Measurements from ENCODE around the gene ARHGEF16.

DNA sequence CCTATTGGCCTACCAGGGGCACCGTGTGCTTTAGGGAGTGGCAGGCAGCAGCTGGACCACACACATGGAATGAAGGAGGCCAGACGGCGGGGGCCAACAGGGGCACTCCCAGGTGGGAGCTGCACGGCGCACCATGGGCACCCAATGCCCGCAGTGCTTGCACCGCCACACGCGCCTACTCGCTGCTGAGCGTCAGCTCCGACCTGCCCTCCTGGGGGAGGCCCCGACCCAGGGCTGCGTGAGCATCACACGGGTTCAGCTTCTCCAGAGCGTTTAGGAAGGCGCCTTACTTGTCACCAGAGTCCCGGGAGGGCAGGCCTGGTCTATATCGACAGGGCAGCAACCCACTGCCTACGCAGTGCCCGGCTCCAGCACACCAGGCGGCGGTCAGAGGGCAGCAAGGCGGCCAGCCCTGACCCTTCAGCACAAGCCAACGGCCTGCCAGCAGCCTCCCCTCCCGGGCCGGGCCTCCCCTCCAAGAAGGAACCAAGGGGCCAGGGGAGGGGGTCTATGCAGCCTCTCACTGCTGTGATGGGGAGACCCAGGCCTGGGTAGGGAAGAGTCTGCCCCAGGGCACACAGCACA, 64.9 kb downstream of the ARHGEF16 start:
- TF ChIP-seq, protein P1, sequence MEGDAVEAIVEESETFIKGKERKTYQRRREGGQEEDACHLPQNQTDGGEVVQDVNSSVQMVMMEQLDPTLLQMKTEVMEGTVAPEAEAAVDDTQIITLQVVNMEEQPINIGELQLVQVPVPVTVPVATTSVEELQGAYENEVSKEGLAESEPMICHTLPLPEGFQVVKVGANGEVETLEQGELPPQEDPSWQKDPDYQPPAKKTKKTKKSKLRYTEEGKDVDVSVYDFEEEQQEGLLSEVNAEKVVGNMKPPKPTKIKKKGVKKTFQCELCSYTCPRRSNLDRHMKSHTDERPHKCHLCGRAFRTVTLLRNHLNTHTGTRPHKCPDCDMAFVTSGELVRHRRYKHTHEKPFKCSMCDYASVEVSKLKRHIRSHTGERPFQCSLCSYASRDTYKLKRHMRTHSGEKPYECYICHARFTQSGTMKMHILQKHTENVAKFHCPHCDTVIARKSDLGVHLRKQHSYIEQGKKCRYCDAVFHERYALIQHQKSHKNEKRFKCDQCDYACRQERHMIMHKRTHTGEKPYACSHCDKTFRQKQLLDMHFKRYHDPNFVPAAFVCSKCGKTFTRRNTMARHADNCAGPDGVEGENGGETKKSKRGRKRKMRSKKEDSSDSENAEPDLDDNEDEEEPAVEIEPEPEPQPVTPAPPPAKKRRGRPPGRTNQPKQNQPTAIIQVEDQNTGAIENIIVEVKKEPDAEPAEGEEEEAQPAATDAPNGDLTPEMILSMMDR (IDR thresholded peaks at IDR 0.05), result no peak
- TF ChIP-seq EZH2 (IDR thresholded peaks at IDR 0.05; ENCODE audit: borderline replicate concordance, insufficient read depth, low read depth, low read length, poor library complexity, severe bottlenecking), result no peak
